ENCODE measurements around the gene ABHD14A.

Gene ABHD14A

DNA sequence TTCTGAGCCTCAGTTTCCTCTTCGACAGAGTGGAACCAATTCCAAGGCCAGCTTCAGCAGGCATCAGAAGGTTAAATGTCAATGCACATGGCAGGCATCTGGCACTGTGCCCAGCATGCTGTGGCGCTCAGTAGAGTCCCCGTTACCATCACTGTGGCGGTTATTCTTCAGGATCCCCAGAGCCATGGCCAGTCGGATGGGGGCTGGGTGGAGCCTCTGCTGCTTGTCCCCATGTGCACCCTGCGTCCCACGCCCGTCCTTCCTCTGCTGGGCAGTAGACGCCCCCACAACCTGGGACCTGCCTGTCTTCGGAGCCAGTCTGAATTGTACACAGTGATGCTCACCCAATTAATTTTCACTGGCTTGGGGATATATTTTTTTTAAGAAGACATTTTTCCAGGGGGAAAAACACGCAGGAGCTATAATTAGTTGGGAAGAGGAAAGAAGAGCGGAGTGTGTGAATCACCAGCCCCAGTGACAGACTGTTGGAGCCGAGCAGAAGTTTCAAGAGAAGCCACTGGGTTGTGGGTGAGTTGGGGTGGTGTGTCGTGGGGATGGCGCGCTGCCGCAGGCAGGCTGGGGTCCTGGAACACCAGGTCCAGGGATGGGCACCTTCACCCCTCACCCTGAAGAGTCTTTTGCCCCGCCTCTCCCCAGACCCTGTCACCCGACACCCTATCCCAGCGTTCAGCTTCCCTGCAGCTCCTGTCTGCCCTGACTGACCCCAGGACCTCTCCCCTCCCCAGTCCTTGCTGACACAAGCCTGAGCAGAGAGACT lies 47.6 kb downstream of the ABHD14A start:
- TF ChIP-seq CTCF (IDR thresholded peaks at IDR 0.05; ENCODE audit: low read length), result no peak
- no peak for TF ChIP-seq EZH2 (IDR thresholded peaks at IDR 0.05; ENCODE audit: borderline replicate concordance, low read length)
- no peaks in the 10 kb centered on the region for H3K9me3 ChIP-seq (ENCODE audit: low read length)
- no peaks in the 10 kb centered on the region for H3K27me3 ChIP-seq (ENCODE audit: insufficient read depth, low read length)
- no peak overlapping the region for H3K9ac ChIP-seq (ENCODE audit: low read length)
- H2AFZ ChIP-seq (ENCODE audit: low read length), result no peak overlapping the region
- H3K79me2 ChIP-seq (ENCODE audit: insufficient read depth, low read length), result no peaks in the 10 kb centered on the region
- no peaks in the 10 kb centered on the region for H3K9me2 ChIP-seq (ENCODE audit: low read depth, low read length)
- no peak overlapping the region for H3K4me3 ChIP-seq (ENCODE audit: low read depth, low read length, poor library complexity, severe bottlenecking)
- H4K20me1 ChIP-seq (ENCODE audit: insufficient read depth, low read length), result no peaks in the 10 kb centered on the region
- H3K4me2 ChIP-seq (ENCODE audit: low read length), result no peak overlapping the region
- H3K27ac ChIP-seq (ENCODE audit: low read depth, low read length, poor library complexity, severe bottlenecking), result no peak overlapping the region
- no peaks in the 10 kb centered on the region for H3K4me1 ChIP-seq (ENCODE audit: insufficient read depth, low read length, severe bottlenecking)
- H3K36me3 ChIP-seq (ENCODE audit: insufficient read depth, low read length), result no peaks in the 10 kb centered on the region
- no peaks in the 10 kb centered on the region for H3F3A ChIP-seq (ENCODE audit: insufficient read depth, low read length)

- Histone ChIP-seq H3K9me3 (ENCODE audit: low read length) (no peaks in the 10 kb centered on the region), H3K79me2 (ENCODE audit: insufficient read depth, low read length) (no peaks in the 10 kb centered on the region), H3K4me2 (ENCODE audit: low read length) (no peak overlapping the region), H3K36me3 (ENCODE audit: insufficient read depth, low read length) (no peaks in the 10 kb centered on the region), H4K20me1 (ENCODE audit: insufficient read depth, low read length) (no peaks in the 10 kb centered on the region), H3K4me3 (ENCODE audit: low read depth, low read length, poor library complexity, severe bottlenecking) (no peak overlapping the region), H2AFZ (ENCODE audit: low read length) (no peak overlapping the region), H3K9ac (ENCODE audit: low read length) (no peak overlapping the region), H3K4me1 (ENCODE audit: insufficient read depth, low read length, severe bottlenecking) (no peaks in the 10 kb centered on the region), H3K27me3 (ENCODE audit: insufficient read depth, low read length) (no peaks in the 10 kb centered on the region), H3K27ac (ENCODE audit: low read depth, low read length, poor library complexity, severe bottlenecking) (no peak overlapping the region), H3F3A (ENCODE audit: insufficient read depth, low read length) (no peaks in the 10 kb centered on the region), H3K9me2 (ENCODE audit: low read depth, low read length) (no peaks in the 10 kb centered on the region)
- TF ChIP-seq CTCF (IDR thresholded peaks at IDR 0.05; ENCODE audit: low read length) (no peak), EZH2 (IDR thresholded peaks at IDR 0.05; ENCODE audit: borderline replicate concordance, low read length) (no peak)
Measured at GRCh38 chr3:52023101-52023770, 48.4 kb downstream of the ABHD14A start.

GRCh38 chr3:52023860-52024764 lies 49.2 kb downstream of the ABHD14A start:
- no peak overlapping the region for H3K4me3 ChIP-seq (ENCODE audit: low read depth, low read length, poor library complexity, severe bottlenecking)
- no peaks in the 10 kb centered on the region for H3K9me2 ChIP-seq (ENCODE audit: low read depth, low read length)
- no peaks in the 10 kb centered on the region for H4K20me1 ChIP-seq (ENCODE audit: insufficient read depth, low read length)
- H3K27ac ChIP-seq (ENCODE audit: low read depth, low read length, poor library complexity, severe bottlenecking), result no peak overlapping the region
- H3K4me2 ChIP-seq (ENCODE audit: low read length), result no peak overlapping the region
- H3K36me3 ChIP-seq (ENCODE audit: insufficient read depth, low read length), result no peaks in the 10 kb centered on the region
- no peaks in the 10 kb centered on the region for H3F3A ChIP-seq (ENCODE audit: insufficient read depth, low read length)
- H3K9me3 ChIP-seq (ENCODE audit: low read length), result no peaks in the 10 kb centered on the region
- H3K9ac ChIP-seq (ENCODE audit: low read length), result no peak overlapping the region
- TF ChIP-seq CTCF (IDR thresholded peaks at IDR 0.05; ENCODE audit: low read length) (no peak), EZH2 (IDR thresholded peaks at IDR 0.05; ENCODE audit: borderline replicate concordance, low read length) (no peak)
- H3K79me2 ChIP-seq (ENCODE audit: insufficient read depth, low read length), result no peaks in the 10 kb centered on the region
- no peak overlapping the region for H2AFZ ChIP-seq (ENCODE audit: low read length)
- no peaks in the 10 kb centered on the region for H3K27me3 ChIP-seq (ENCODE audit: insufficient read depth, low read length)
- H3K4me1 ChIP-seq (ENCODE audit: insufficient read depth, low read length, severe bottlenecking), result no peaks in the 10 kb centered on the region
